CD4-positive, alpha-beta T cell treated with Interleukin-10 for 1 hour (primary cell): ENCODE measurements around the gene SLC39A9.
A peak's percentile ranks its signal among the peaks of the same experiment; 100 is the strongest.

ENCODE experiments used
- DNase-seq: peaks from one replicate; pipeline ENCODE4 v3.0.0-alpha.2; 2020

The SLC39A9 gene, protein sequence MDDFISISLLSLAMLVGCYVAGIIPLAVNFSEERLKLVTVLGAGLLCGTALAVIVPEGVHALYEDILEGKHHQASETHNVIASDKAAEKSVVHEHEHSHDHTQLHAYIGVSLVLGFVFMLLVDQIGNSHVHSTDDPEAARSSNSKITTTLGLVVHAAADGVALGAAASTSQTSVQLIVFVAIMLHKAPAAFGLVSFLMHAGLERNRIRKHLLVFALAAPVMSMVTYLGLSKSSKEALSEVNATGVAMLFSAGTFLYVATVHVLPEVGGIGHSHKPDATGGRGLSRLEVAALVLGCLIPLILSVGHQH

DNA sequence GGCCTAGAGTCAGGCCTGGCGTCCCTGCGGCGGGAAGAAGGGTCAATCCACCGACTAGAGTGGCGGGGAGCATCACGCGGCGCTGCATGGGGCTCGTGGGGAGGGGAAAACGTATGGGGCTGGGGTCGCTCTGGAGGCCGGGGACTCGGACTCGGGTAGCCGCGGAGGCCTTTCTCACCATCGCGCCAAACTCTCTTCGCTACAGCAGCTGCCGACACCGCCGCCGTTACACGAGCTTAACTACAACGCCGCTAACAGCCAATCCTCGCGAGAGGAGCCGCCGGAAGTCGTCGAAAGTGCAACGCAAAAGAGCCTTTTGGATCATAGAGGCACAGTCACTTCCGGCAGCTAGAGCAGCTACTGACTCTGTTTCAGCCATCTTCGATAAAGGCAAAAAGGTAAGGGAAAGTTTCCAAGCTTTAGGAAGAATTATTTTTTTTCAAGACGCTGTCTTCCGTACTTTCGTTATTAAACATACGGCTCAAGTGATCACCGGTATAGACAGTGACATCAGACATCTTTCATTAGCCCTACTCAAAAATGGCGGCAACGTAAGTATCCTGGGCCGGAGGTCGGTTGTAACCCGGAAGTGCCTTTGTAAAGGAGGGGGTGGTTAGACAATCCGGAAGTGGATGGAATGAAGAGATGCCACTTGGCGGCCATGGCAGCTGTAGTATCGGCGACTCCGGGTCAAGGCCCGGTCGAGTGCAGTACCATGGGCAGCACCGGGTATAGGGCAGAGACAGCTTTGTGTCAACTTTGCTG, at the start of gene SLC39A9, which contains the start of gene ERH:
SLC39A9 (plus strand) TSS at position 640 of the 765 bp plus-strand sequence. CDS start 678 bp downstream, outside the sequence.
ERH (minus strand) TSS at position 247 of the 765 bp plus-strand sequence; CDS start at position 181, 66 bp downstream.
- peak; percentile 96 for DNase-seq

DNA sequence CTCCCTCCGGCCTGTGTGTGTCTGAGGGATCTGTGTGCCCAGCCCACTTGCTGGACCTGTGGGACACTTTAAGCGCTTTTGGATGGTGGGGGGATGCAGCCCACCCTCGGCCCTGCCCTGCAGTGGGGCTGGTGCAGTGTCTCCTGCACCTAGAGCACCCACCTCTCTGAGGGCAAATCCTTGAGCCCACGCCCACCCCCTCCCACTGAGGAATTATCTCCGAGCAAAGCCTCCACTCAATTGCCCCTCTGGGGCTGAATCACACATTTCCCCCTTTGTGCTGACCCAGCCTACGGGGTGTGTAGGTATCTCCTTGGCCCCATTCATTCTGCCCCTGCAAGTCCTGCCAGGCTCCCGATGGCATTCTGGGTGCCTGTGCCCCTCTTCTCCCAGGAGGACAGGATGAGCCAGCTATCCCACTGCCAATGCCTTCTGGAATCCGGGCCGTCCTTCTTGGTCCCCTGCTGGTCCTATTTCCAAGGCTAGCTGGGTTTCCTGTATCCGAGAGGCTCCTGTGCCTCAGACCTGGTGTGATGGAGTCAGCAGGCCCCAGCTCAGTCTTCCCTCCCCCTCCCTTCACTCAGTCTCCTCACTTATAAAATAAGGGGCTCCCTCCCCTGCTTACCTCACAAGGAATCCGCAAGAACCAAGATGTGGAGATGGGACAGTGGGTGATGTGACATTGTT, 49.3 kb upstream of the SLC39A9 start:
- no peak for DNase-seq

DNA sequence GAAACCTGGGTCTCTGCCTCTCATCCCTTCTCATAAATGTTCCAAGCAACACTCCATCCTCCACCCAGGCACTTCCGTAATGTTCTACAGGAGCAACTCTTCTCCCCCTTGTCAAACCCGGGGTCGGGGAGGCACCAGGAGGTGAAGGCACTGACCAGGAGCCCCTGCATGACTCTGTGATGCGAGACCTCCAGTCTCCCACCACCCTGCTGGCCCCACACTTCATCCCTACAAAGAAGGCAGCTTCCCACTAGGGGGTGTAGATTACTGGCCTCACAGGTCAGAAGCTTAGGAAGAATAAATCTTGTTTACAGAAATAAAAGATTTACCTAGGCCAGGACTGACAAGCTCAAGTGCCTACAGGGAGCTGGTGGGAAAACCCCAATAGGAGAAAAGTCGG, 47.6 kb upstream of the SLC39A9 start:
- DNase-seq = no peak

DNA sequence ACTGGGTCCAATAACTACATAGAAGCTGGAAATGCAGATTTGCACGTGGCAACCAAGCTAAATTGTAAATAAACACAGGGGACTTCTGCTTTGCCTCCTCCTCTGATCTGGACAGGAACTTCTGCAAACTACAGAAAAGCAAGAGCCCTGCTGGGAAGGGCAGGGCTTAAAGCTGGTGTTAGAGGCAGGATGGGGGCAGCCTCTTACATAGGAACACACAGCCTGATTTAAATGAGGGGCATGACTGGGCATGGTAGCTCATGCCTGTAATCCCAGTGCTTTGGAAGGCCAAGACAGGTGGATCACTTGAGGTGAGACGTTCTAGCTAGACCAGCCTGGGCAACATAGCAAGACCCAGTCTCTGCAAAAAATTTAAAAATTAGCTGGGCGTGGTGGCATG, 47.1 kb upstream of the SLC39A9 start:
- DNase-seq = no peak

DNA sequence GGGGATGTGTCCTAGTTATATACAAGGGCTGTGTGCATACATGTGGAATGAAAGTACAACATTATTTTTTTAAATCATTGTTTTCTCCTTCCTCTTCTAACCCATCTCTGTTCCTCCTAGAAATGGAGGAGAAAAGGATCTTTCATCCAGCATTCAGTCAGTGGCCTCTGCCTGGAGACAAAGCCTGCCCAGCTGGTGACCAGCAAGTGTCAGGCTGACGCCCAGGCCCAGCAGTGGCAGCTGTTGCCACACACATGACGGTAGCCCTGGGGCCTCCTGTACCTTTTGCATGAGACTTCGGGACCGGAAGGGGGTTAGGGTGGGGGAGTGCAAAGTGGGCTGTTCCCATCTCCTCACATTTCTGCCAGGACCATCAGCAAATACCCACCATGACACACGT, 46.6 kb upstream of the SLC39A9 start:
- no peak for DNase-seq

DNA sequence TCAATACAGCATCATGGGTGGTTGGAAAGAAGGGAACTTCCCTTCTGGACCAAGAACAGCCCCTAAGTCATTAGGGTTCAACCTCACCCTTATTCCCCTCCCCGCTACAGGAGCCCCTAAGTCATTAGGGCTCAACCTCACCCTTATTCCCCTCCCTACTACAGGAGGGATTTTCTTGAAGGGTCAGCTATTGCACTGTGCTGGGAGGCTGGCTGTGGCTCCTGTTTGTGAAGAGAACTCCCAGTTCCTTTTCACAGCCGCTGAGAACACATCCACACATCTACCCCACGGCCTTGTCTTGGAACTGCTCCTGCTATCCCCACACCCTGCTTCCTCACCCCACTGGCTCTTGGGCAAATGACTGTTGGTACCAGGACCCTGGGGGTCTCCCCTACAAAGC, 45.3 kb upstream of the SLC39A9 start:
- no peak for DNase-seq

DNA sequence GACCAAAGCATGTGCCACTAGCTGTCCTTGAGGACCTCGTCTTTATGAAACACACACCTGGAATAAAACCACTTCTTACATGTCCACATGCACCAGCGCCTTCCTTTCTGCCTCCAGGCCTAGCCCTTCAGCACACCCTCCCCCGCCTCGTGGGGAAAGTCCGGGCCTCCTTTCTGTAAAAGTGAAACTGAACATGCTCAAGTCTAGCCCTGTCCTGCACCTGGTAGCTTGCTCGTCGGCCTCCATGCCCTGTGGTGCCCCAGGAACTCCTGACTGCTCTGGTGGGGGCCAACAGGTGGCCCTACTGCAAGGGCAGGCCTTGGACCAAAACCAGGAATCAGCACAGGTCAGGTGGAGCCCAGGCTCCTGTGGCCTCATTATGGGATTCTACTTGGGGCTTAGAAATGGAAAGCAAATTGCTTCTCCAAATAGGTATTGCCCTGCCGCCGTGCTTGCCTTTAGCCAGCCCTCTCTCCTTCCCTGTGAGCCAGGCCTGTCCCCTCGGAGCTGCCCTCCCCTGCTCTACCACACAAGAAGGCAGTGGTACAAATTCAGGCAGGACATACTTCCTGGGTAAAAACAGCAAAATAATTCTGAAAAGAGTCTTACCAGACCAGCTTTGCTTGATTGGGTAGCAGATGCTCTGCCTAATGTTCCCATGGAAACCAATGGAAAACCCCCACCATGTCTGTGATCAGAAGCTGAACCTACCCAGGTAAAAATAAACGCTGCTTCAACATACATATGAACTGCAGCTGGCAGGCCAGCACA, 43.9 kb upstream of the SLC39A9 start:
- DNase-seq = peak; percentile 75

DNA sequence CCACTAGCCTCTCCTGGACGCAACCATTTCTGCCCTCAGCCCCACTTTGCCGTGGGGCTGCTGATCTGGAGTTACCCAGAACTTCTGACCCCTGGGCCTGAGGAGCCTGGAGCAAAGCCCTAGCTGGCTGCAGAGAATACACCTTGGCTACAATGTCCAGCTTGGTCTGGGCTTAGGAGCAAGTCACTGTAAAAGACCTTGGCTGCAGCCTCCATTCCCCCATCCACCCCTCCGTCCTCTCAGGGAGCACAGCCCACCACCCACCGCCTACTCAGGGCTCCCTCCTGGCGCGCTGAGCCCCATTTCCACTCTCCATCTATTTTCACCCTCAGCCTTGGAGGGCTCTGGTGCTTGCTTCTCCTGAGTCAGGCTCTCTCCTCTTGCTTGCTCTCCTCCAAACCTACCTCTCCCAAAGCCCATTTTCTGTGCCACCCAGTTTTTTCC, 43.3 kb upstream of the SLC39A9 start:
- DNase-seq = no peak

DNA sequence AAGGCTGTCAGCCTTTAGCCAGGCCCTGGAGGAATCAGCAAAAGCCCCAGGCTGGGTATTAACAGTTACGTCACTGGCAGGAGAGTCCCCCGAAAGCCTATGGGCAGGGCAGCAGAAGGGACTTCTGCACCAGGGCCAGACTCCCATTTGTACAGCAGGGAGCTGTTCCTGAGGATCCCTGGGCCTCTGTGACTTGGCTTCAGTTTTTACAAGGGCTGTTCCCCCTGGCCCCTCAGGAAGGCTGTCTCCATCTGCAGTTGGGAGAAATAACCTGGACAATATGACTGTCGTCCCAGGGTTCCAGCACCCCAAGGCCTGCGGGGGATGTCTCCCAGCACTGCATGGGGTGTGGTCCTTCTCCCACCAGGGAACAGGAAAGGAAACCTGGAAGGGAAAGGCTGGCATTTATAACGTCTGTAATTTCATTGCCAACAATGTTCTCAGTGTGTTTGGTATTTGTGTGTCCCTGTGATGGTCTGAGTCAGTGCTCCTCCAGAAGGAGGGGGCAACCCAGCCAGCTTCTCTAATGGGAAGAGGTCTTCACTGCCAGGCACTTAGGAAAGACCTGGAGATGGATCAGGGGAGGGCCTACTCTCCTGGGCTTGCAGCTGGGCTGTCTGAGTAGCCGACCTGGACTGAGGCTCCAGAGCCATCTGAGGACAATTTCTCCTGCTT, 42.7 kb upstream of the SLC39A9 start:
- no peak for DNase-seq

DNA sequence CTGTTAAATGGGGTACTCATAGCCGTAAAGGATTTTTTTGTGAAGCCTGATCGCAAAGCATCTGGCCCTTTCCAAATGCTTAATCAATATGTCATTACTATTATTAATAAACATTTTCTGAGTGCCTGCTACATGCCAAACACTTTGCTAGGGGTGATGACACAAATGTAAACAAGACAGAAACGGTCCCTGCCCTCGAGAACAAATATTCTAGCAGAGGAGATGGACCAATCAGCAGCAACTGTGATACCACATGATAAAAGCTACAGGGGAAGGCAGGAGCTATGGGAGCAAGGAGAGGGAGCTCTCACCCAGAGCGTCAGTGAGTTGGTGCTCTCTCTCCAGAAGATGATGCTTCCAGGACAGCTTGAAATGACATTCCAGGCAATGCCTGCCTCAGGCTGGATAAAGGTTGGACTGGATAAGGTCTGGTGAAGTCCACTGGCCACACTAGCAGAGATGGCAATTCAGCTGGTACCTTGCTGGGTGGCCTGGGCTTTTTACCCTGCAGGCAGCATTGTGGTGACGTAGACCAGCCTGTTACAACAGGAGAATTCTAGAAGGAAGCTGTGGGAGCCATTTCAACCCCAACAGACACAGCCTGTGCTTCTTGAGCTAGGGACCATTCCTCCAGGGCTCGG, 41.5 kb upstream of the SLC39A9 start:
- DNase-seq = no peak

DNA sequence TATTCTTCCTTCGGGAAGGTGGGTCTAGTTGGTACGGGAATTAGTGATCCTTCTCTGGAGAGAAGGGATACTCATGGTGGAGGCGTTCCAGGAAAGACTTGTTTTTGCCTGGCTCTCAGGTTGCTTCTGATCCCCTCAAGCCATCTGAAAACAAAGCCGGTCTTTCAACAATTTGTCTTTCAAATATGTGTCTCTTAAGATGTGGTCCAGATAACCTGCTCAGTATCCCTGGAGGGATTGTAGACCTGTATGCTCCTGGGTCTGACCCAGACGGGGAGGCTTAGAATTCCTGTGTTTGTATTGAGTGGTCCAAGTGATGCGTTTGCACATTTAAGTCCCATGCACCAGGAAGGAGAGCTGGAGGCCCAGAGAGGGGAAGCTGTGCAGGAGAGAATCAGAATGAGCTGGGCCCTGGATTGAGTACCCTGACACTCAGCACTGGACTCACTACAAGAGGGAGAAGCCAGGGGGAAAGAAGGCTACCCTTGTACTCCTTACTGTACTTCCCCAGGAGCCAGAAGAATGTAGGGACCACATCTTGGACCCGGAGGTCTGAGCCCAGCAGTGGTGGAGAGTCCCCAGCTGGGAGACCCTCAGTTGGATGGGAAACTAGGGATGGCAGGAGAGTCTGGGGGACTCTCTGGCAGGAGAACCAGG, 40.8 kb upstream of the SLC39A9 start:
- DNase-seq = no peak

DNA sequence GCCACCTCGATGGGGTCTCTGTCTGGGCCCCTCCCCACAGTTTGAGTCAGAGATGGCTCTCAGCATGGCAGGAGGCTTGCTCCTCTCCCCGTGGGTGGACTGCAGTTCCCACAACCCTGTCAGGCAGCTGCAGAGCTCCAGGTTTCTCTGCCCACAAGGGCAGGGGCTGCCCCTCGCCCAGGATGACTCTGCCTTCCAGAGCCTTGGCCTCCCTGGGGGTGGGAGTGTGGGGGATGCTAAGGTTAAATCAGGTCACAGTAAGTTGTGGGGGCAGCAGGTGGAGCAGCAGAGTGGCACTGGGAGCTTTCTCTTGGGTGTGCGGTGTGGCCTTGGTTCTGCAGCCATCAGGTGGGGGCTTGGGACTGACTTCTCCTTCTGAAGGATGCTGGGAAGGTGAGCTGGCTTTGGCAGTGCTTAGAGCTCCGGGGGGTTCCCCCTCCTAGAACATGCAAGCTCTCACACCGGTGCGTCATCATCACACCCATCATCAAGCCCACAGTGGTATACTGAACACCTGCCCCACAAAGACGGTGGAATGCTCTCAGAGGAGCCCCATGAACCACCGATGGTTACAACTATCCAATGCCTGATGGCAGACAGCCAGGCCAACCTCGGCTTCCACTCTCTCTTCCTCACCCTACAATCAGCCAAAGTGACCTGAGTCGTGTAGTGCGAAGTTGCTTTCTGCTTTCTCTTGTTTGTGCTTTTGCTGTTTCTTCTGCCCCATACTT, 40.1 kb upstream of the SLC39A9 start:
- DNase-seq = no peak

DNA sequence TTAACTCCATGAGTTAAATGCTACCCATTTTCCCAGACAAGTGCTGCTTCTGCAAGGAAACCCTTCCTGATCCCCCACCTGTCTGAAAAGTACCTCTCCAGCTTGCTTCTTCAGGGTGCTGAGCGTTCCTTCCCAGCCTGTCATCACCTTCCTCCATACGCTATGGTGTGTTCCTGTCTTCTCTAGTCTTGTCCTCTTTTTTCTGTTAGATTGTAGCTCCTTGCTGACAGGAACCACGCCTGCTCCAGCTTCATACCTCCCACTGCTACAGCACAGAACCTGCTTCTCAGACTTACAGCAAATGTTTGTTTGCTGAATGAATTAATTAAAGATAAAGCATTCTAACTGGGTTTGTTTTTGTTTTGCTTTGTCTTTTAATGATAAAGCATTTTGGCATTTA, 39.5 kb upstream of the SLC39A9 start:
- DNase-seq = no peak

DNA sequence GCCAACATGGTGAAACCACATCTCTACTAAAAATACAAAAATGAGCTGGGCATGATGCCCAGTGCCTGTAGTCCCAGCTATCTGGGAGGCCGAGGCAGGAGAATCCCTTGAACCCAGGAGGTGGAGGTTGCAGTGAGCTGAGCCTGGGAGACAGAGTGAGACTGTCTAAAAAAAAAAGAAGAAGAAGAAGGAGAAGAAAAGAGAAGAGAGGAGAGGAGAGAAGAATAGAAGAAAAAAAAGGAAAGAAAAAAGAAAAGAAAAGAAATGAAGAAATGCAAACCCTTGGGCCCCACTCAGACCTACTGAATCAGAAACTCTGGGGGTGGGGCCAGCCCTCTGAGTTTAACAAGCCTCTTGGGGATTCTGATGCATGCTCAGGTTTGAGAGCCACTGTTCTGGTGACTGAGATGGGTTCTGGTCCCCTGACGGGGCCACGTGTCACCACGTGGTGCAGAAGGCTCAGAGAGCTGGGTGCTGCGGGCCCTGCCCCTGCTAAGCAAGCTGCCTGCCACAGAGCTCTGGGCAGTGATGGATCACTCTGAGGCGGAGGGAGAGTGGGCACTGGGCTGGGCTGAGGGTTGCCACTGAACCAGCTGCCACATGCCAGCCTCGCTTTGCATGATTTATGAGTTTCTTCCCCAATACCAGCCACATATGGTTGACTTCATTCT, 37.9 kb upstream of the SLC39A9 start:
- no peak for DNase-seq

DNA sequence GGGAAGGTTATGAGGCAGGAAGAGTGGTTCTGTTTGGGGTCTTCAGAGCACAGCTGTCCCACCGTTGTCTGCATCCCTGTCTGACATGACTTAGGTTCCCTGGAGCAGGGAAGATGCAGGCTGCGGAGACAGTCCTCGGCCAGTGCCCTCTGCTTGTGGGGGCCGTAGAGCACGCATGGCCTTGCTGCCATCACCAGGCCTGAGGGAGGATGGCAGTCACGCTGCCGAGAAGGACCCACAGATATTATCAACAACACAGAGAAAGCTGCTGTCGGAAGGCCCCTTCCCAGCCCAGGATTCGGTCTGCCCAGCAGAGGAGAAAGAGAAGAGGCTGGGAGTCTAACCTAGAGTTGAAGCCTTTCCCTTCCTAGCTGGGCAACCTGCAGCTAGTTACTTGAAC, 35.4 kb upstream of the SLC39A9 start:
- DNase-seq = no peak

DNA sequence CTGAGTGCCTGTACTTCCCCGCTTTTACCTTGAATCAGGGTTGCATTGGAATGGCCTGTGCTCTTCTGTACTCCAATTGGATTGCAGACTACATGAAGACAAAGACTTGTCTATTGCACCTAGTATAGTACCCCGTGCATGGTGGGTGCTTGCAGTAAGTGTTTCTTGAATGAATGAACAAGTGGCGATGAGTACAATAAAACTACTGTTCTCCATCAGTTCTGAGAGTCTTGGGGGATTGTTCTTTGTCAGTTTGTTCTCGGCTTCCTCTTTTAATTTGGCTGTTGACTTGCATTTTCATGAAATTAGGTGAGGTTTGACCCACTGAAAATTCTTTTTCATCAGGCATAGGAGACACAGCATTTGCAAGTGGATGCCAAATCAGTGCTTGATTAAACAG, 34.5 kb upstream of the SLC39A9 start:
- DNase-seq = no peak

DNA sequence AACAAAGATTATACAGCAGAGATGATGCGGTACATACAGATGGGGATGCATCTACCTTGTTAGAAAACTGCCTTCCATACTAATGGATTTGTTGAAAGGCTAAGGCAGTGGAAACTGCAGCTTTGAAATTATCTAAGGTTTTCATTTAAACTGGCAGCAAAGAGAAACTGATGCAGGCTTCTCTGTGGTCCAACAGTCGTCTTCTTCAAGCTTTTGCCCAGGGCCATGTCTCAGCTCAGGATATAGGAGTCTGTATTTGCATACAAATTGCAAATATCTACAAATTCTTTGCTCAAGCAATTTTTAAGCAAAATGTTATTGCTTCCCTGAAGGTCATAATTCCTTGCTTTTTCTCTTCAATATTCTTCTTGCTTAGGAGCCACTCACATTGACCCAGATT, 34.1 kb upstream of the SLC39A9 start:
- DNase-seq = no peak

DNA sequence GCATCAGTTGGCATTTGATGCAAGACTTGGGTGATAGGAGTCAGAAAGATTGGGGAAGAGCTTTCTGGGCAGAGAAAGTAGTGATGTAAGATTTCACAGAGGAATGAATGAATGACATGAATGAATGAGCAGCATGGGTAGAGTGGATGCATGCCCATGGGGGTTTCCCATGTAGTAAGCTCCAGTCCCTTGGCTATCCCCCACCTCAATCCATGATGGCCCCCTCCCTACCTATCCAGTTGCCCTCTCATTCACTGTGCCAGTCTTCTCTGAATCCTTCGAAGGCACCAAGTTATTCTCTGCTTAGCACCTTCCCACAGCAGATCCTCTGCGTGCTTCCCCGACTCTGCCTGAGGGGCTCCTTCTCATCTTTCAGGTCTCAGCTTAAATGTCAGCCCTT, 32.4 kb upstream of the SLC39A9 start:
- DNase-seq = no peak

DNA sequence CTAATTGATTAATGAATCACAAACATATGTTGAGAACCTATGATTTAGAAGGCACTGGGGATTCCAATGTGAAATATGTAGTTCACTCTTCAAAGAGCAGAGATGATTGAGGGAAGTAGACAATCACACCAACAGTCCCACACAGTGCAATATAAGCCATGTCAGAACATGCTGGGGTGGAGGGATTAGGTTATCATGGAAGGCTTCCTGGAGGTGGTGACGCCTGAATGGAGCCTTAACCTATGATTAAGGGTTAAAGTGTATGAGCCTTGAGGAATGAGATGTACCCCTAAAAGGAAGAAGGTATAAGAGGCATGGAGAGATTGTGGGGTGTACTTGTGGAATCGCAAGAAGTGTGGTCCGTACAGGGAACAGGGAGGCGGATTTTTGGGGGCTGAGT, 31.7 kb upstream of the SLC39A9 start:
- DNase-seq = no peak

DNA sequence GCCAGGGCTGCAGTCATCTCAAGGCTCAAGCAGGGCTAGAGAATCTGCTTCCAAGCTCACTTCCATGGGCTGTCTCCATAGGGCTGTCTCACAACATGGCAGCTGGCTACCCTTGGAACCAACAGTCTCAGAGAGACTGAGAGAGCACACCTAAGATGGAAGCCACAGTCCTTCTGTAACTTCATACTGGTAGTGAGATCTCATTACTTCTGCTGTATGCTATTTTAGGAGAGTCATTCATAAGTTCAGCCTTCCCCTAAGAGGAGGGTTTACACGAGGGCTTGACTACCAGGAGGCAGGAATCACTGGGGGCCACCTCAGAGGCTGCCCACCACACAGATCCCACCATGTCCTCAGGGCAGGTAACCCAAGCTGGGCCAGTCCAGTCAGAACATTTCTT, 30.1 kb upstream of the SLC39A9 start:
- no peak for DNase-seq
